HG03108 (cell line): ENCODE data around the gene GUCA1A.
"Not testable (repeated sequence)": the region's sequence is repeated elsewhere in the genome, so short reads cannot be mapped to it uniquely, and the experiment has no call there.

Source experiments
- ATAC-seq: cut with Tn5 transposase; IDR thresholded peaks from one replicate; pipeline ENCODE4 v1.9.1; 2021; ENCODE audit warnings: moderate library complexity; ENCODE audit not compliant: unreplicated experiment

The GUCA1A gene

GRCh38 chr6:42202131-42202915, 29.2 kb downstream of the GUCA1A start:
- not testable (repeated sequence) for ATAC-seq

GRCh38 chr6:42203183-42203582, 30.0 kb downstream of the GUCA1A start:
- ATAC-seq, result no peak

- ATAC-seq, result no peak
These were observed 31.7 kb downstream of the GUCA1A start for GRCh38 chr6:42204768-42205282.

GRCh38 chr6:42207559-42207958, 34.4 kb downstream of the GUCA1A start:
- not testable (repeated sequence) for ATAC-seq

- ATAC-seq, result no peak
These were observed 37.4 kb downstream of the GUCA1A start for GRCh38 chr6:42210551-42210950.

GRCh38 chr6:42211726-42212125, 38.6 kb downstream of the GUCA1A start:
- ATAC-seq, result no peak

- ATAC-seq, result no peak
These were observed 39.3 kb downstream of the GUCA1A start for GRCh38 chr6:42212442-42212841.

GRCh38 chr6:42216495-42216894, 43.3 kb downstream of the GUCA1A start:
- ATAC-seq, result not testable (repeated sequence)

GRCh38 chr6:42217157-42217518, 44.0 kb downstream of the GUCA1A start:
- ATAC-seq, result no peak

- peak; percentile 94 for ATAC-seq
These were observed 44.6 kb downstream of the GUCA1A start, which contains the start of gene MRPS10 for GRCh38 chr6:42217519-42218367. MRPS10 (minus strand) TSS chr6:42217861; CDS start chr6:42217849, 12 bp downstream.

GRCh38 chr6:42220807-42221206, 47.6 kb downstream of the GUCA1A start:
- ATAC-seq, result no peak

GRCh38 chr6:42221546-42221945, 48.4 kb downstream of the GUCA1A start:
- ATAC-seq, result no peak

GRCh38 chr6:42222448-42222847, 49.3 kb downstream of the GUCA1A start:
- ATAC-seq, result no peak

- peak; percentile 77 for ATAC-seq
These were observed 51.3 kb downstream of the GUCA1A start for GRCh38 chr6:42224222-42225028.

- ATAC-seq, result no peak
These were observed 51.8 kb downstream of the GUCA1A start for GRCh38 chr6:42225029-42225339.

- ATAC-seq, result no peak
These were observed 52.3 kb downstream of the GUCA1A start for GRCh38 chr6:42225419-42225818.

GRCh38 chr6:42226161-42226611, 53.0 kb downstream of the GUCA1A start:
- no peak for ATAC-seq

- ATAC-seq, result no peak
These were observed 53.5 kb downstream of the GUCA1A start for GRCh38 chr6:42226645-42227143.

- ATAC-seq, result no peak
These were observed 54.1 kb downstream of the GUCA1A start for GRCh38 chr6:42227173-42227850.

- ATAC-seq, result no peak
These were observed 55.1 kb downstream of the GUCA1A start for GRCh38 chr6:42228305-42228704.
